GM19043 (cell line): ENCODE measurements around the gene DDX19B.
"Not testable (repeated sequence)": the region's sequence is repeated elsewhere in the genome, so short reads cannot be mapped to it uniquely, and the experiment has no call there.

ENCODE experiments used
- ATAC-seq: cut with Tn5 transposase; IDR thresholded peaks from one replicate; pipeline ENCODE4 v1.9.1; 2021; ENCODE audit warnings: low read depth; ENCODE audit not compliant: unreplicated experiment

The DDX19B gene

DNA sequence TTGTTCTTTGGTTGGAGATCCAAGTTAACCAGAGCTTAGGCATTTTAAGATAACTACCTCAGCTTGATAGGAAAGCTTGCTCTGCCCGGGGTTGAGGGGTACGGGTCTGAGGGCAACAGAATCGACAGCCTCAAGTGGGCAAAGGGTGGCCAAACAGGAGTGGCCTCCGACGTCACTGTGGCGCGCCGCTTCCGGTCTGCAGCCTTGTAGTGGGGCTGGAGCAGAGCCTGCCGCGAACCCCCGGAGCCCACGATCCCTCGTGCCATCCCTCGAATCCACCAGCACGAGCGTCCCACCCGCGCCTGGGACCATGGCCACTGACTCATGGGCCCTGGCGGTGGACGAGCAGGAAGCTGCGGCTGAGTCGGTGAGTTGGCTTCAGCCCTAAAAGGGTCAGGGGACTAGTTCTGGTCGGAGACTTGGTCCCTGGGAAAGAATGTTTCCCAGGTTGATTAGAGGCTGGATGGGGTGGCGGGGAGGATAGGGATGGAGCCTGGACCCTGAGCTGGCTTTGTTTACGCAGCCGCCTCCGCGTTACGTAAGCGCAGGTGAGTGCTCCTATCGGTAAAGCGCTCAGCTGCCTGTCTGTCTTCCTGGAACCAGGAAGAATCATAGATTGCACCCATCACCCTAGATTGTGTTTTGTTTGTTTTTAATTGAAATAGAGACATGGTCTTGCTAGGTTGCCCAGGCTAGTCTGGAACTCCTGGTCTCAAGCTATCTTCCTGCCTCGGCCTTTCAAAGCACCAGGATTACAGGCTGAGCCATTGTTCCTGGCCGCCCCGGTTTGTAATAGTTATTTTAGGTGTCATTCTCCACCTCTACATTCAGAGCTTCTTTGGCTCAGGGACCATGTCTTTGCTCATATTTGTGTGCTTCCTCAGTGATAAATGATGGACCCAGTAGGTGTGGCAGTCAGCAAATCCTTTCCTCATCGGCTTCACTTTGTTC lies at the start of gene DDX19B:
Gene DDX19B, plus strand, starts transcription at position 199 of the 951 bp plus-strand sequence. Its CDS starts 112 bp downstream, at position 311.
- ATAC-seq, result peak; percentile 61

- not testable (repeated sequence) for ATAC-seq
Observed at GRCh38 chr16:70249697-70250096, 49.3 kb upstream of the DDX19B start.

DNA sequence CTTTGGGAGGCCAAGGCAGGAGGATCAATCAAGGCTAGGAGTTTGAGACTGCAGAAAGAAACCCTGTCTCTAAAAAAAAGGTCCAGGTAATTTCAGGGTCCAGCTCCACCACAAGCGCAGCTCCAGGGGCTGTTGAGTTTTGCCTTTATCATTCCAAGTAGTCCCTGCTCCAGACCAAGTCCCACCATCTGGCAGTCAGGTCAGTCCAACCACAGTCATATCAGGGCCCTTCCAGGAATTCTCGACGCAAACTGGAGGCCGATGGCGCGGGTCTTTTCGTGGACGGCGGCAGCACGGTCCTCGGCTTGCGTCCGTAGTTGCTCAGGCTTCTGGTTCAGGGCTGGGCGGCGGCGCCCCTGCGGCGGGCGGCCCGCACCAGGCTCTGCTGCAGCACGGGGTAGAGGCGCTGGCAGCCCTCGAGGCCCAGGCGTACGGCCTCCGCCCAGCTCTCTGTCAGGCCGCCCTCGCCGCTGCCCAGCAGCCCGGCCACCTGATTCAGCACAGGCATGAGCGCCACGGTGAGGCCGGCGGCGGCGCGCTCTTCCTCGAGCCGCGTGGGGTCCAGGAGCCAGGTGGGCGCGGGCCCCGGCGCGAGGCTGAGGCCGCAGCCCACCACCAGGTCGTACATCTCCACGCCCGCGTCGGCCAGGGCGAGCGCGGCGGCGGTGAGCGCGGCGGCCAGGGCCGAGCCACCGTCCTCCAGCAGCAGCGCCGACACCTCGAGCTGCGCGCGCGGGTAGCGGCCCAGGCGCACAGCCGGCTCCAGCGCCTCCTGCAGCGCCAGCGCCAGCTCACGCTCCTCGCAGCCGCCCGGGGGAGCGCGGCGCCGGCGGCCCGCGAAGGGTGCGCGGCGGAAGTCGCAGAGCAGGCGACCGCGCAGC lies 48.0 kb upstream of the DDX19B start:
- peak; percentile 39 for ATAC-seq

DNA sequence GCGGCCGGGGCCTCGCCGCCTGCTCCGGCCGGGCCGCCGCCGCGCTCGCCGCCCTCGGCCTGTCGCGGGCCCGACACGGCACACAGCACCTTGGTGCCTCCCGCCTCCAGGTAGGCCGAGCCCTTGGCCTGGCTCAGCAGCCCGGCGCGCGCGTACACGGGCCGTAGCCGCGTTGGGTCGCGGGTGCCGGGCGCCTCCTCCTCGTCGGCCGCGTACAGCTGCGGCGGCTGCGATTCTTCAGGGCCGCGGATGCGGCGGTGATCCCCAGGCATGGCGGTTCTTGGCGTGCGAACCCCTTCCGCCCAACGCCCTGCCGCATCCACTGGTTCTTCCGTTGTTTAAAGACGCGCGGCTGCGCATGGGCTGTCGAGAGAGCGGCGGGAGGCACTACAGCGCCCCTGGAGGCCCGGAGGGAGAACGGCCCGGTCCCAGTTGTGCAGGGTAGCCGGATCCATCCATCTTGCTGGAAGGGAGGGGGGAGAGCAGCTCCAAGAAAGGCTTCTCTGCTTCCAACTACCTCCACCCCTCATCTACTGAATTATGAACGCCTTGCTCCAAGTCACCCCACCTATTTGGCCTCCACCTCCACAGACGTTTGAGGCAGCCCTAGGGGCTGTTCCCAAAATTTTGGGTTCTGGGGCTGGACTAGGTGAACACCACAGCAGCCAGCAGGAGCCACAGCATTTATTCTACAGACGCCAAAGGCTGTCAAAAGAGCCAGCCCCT lies 47.2 kb upstream of the DDX19B start, which contains the start of gene EXOSC6:
Gene EXOSC6, minus strand, starts transcription at position 312 of the 726 bp plus-strand sequence. Its CDS starts 40 bp downstream, at position 272.
- ATAC-seq, result peak; percentile 89

GRCh38 chr16:70252355-70252988 lies 46.5 kb upstream of the DDX19B start:
- ATAC-seq, result no peak

GRCh38 chr16:70253291-70254106 lies 45.5 kb upstream of the DDX19B start:
- ATAC-seq, result no peak

GRCh38 chr16:70254180-70254964 lies 44.6 kb upstream of the DDX19B start:
- ATAC-seq, result no peak

GRCh38 chr16:70254965-70255286 lies 44.1 kb upstream of the DDX19B start:
- no peak for ATAC-seq

DNA sequence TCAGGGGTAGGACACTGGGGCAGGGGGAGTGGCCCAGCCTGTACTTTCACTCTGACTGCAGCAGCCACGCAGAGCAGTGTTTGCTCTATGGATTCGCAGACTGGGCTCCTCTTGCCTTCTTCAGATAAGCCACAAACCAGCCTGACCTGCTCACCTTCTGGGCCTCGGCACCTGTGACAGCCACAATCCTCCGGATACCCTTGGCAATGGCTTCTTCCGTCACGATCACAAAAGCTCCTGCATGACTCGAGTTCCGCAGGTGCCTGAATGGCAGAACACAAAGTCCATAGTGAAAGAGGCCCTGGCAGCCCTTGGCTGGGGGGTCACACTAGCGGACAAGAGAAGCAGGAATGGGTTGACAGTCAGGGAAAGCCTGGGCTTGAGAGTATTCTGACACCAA lies 43.4 kb upstream of the DDX19B start:
- no peak for ATAC-seq

- ATAC-seq, result no peak
Observed at GRCh38 chr16:70257391-70257790, 41.6 kb upstream of the DDX19B start.

DNA sequence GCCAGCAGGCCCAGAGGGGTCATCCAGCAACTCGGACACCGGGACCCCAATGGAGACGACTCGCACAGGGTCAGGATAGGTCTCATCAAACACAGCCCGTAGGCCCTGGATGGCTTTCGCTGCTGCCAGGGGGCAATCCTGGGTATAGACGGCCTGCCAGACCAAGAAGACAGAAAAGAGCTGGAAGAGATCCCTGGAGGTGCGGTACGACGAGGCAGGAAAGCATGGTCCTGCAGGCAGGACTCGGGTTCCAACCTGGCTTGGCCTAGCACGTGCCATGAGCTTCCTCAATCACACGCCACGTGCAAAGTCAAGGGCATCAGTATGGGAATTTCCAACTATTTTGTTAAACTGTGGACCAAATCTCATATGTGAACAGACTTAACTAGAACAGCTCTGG lies 40.9 kb upstream of the DDX19B start:
- no peak for ATAC-seq

- no peak for ATAC-seq
Observed at GRCh38 chr16:70258946-70259345, 40.0 kb upstream of the DDX19B start.

GRCh38 chr16:70259903-70260302 lies 39.1 kb upstream of the DDX19B start:
- ATAC-seq, result not testable (repeated sequence)

- no peak for ATAC-seq
Observed at GRCh38 chr16:70267516-70267915, 31.5 kb upstream of the DDX19B start.

DNA sequence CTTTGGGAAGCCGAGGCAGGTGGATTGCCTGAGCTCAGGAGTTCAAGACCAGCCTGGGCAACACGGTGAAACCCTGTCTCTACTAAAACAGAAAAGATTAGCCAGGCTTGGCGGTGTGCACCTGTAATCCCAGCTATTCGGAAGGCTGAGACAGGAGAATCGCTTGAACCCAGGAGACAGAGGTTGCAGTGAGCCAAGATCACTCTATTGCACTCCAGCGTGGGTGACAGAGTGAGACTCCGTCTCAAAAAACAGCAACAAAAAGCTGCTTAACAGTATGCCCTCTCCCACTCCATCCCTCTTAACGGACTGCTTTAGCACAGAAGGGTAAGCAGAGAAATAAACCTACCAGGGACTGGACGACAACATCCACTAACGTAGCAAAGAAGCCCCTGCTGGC lies 31.1 kb upstream of the DDX19B start:
- ATAC-seq, result not testable (repeated sequence)

DNA sequence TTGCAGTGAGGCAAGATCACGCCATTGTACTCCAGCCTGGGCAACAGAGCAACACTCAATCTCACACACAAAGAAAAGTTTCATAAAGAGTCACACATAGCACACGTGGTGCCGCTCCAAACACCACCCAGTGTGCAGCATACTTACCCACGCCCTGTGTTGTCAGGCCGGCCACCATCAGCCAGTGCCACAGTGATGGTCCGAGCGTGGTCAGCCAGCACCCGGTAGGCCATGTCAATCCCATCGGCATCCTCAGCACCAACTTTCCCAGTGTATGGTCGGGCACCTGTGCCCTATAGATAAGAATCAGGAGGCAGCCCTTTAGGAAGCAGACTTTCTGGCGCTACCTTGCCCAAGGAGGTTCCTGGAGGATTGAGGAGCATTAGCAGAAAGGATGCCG lies 29.5 kb upstream of the DDX19B start:
- ATAC-seq, result no peak

DNA sequence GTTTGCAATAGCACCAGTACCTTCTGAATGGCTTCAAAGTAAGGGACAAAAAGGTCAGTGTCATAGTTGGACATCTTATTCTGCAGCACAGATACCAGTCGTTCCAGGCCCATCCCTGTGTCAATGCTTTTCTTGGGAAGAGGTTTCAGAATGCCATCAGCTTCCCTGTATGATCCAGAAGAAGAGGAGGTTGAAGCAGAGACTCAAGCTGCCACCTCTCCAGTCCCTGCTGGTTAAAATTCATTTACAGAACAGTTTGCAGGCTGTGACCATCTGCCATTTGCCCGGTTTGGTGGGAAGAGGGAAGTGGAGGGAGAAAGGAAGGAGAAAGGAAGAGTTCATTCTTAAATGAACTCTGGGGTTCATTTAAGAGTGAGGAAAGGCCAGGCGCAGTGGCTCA lies 28.8 kb upstream of the DDX19B start:
- no peak for ATAC-seq

DNA sequence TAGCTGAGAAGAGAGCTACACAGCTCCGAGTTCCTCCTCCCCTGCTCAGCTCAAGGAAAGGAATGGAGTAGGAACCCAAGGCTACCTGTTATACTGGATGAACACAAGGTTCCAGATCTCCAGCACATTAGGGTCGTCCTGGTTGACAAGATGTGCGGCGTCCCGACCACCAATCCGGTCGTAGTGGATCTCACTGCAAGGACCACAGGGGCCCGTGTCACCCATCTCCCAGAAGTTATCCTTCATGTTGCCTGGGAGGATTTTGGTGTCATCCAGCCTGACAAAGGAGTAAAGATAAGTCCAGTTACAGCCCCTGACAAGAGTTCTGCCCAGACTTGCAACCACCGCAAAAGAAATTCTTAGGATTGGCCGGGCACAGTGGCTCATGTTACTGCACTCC lies 27.3 kb upstream of the DDX19B start:
- no peak for ATAC-seq

DNA sequence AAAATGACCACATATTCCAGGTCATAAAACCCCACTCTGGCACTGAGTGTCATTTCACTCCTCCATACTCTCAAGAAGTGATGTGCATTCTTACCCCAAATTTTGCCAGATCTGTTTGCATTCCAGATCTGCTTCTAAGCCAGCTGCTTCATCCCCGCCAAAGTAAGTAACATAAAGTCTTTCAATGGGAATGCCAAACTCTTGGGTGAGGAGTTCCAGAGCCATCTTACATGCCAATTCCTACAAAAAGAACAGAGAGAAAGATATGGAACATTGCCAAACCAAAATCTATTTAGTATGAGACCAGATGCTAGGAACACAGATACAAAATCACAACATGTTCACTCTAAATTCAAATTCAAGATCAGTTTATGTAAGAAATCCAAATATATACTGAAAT lies 22.6 kb upstream of the DDX19B start:
- no peak for ATAC-seq
